ENCODE results near the gene PARVB.

The PARVB gene

GRCh38 chr22:44063462-44064371 lies 39.6 kb downstream of the PARVB start:
- DNase-seq: no peak

DNA sequence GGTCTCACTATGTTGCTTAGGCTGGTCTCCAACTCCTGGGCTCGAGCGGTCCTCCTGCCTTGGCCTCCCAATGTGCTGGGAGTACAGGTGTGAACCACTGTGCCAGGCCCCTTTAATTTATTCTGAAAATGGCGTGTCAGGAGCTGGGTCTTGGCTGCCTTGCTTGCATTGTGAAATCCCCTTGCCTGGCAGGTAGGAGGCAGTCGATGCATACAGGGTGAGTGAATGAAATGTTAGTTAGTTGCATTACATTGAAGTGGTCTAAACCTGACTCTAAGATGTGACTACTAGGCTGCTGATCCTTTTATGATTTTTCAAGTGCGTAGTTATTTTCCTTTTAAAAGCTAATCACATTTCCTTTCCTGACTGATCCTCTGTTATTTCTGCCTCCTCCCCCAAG lies 42.9 kb downstream of the PARVB start:
- no peak for DNase-seq

DNA sequence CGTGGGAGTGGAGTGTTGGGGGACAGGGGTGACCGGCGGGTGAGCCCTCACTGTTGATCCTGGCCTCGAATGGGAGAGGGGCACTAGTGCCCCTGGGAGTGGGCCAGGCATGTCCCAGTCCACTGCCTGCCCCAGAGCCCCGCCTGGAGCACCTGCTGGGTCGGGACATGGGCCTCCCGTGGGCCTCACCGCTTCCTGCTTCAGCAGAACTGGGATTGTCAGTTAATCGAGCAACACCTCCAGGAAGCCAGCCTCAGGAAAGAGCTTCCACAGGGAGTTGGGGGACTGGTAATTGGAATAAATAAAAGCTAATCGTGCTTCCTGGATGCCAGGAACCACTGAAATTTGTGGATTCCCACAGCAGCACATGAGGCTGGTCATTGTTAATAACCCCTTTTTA lies 43.8 kb downstream of the PARVB start:
- DNase-seq: no peak

DNA sequence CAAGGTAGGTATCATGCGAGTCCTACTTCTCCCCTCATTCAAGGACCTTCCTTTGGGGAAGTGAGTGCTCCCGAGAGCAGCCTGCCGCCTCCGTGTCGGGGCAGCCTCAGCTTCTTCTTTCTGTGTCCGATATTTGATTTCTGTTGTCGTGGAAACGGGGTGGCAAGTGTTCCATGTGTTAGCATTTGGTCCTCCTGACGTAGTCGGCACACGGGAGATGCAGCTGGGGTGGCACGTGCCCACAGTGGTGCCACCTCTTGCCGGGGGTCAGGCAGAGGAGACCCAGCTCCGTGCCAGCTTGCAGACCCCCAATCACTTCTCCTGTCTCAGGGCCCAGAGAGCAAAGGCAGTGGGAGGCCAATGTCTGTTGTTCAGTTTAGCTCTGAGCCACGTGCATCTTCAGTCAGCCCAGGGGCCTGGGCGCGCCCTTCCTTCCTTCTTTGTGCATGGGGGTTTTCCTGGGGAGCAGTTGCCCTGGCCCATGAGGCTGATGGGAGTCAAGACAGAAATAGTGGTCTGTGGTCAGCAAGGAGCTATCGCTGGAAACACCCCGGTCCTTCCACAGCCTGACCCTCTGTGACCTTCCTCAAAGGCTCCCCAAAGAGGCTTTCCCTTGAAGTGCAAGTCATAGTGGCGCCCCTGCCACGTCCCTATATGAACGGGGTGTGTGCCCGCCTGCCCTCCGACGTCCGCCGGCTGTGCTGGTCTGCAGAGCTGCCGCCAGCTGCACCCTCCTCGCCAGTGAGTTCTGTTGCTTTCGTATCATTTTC lies 44.5 kb downstream of the PARVB start:
- no peak for DNase-seq

DNA sequence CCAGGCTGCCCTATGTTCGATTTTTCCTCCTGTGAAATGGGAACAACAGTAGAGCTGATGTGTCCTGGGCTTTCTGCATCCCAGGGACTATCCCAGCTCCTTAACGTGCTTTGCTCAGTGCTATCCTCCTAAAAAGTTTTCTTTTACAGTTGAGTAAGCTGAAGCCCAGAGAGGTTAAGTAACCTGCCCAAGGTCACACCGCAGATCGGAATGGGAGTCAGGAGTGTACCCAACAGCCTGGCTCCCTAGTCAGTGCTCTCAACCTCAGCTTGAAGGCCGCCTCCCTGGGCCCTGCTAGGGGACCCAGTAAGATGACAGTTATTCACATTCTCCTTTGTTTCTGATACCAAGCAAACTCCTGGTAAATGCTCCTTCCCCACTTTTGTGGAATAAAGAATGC lies 45.9 kb downstream of the PARVB start:
- DNase-seq: no peak

- no peak for DNase-seq
These were observed 47.8 kb downstream of the PARVB start for GRCh38 chr22:44071781-44072326.

GRCh38 chr22:44074337-44074984 lies 50.4 kb downstream of the PARVB start:
- peak; percentile 49 for DNase-seq

- no peak for DNase-seq
These were observed 50.9 kb downstream of the PARVB start for GRCh38 chr22:44075022-44075421.

DNA sequence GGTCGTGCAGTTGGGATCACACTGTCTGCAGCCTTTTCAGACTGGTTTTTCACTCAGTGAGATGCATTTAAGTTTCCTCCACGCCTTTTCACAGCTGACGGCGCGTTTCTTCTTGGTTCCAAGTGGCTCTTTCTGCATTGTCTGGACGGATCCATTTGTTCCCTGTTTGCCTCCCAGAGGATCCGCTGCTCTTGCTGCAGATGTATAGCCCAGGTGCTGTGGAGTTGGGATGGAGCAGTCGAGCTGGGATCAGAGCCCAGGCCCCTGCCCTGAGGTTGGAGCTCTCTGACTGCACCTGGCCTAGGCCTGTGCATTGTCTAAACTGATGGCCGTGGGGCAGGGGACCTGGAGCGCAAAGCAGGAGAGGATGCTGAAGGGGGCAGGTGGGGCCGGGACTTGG lies 51.6 kb downstream of the PARVB start:
- no peak for DNase-seq

DNA sequence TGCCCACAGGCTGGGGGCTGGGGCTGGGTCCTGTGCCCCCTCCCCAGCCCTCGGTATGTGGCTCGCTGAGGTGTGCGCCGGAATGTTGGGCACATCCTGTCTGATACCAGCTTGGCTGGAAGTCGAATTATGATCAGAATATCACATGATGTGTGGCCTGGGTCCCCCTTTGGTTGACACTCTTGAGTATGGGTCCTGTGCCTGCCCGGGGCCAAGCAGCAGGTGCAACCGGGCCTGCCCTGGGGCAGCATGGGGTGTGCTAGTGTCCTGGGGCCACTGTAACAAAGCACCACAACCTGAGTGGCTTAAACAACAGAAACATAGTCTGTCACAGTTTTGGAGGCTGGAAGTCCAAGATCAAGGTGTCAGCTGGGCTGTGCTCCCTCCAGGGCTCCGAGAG lies 52.7 kb downstream of the PARVB start:
- no peak for DNase-seq

GRCh38 chr22:44080936-44081861 lies 57.1 kb downstream of the PARVB start:
- peak; percentile 94 for DNase-seq

DNA sequence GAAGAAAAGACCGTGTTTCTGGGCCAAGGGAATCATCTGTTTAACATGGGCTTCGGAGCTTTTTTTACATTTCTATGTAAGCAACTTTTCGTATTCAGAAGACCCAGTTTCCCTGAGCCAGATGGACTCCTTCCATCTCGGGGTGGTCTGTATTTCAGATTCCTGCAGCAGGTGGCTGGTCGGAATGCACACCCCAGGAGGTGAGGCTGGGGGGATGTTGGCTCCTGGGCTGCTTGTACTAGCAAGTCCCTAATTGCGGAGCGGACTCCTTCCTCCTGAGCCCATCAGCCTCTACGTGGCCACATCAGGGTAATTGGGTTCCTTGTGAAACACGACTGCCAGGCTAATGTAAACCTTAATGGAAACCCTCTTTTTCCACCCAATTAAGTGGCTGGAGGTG lies 58.7 kb downstream of the PARVB start:
- no peak for DNase-seq

DNA sequence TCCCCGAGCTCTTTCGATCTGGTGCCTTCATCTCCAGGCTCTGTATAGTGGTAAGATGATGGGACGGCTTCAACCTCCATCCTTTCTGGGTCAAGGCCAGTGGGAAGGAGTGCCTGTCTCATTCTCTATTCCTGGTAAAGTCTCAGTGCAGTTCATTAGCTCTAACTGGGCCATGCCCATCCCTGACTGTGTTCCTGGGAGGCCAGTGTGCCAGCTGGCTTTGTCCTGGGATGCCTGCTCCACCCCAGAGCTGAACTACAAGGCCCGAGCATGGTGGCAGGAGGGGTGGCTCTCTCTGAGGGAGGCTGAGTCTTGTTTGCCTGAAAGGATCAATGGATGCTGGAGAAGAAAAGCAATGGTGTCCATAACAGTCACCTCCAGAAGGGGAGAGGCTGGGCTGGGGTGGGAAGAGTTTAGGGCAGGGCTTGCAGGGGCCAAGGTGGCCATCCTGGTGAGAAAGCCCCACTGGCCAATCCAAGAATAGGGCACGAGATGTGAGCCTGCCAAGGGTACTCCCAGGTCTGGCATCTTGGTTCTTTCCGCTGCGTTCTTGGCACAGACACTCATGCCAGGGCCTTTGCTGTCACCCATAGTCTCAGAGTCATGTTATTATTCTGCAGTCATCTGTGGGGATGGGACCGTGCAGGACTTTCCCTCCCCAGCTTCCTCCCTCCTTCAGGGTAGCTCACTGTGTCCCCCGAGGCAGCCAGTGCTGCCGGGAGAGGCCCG lies 60.1 kb downstream of the PARVB start:
- no peak for DNase-seq

- DNase-seq: no peak
These were observed 61.7 kb downstream of the PARVB start for GRCh38 chr22:44085743-44086270.

DNA sequence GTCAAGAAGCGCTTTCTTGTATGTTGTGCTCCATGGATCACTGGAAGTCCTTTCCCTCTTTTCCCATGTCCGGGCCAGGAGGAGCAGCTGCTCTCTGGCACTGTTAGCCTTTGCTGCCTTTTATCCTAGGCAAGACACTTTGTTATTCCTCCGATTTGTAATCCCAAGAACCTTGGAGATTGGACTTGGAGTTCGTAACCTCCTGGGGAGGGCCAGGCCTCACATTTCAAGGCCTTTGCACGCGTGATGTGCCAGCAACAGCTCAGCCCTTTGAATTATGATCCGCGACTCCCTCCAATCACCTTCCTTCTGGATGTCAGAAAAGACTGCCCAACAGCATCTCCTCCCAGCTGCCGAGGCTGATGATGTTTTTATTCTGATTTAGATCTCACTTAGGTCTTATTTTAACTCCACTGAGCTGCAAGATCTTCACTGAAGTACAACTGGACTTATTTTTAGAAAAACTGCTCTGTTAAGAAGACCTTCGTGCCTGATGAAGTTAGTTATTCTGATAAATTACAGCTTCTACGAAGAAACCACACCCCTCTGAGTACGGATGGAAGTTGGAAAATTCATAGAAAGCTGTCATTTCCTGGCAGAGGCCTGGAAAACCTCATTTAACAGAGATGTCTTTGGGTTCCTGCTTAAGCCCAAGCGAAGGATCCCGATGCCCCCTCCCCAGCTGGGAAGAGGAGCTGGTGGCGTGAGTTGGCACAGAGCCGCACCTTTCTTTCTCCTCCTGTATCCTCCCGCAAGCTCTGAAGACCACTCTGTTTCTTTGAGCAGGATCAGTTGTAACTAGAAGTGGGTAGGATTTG lies 62.4 kb downstream of the PARVB start:
- DNase-seq: no peak

GRCh38 chr22:44087089-44087430 lies 63.0 kb downstream of the PARVB start:
- no peak for DNase-seq

- DNase-seq: no peak
These were observed 65.0 kb downstream of the PARVB start for GRCh38 chr22:44088976-44089570.

DNA sequence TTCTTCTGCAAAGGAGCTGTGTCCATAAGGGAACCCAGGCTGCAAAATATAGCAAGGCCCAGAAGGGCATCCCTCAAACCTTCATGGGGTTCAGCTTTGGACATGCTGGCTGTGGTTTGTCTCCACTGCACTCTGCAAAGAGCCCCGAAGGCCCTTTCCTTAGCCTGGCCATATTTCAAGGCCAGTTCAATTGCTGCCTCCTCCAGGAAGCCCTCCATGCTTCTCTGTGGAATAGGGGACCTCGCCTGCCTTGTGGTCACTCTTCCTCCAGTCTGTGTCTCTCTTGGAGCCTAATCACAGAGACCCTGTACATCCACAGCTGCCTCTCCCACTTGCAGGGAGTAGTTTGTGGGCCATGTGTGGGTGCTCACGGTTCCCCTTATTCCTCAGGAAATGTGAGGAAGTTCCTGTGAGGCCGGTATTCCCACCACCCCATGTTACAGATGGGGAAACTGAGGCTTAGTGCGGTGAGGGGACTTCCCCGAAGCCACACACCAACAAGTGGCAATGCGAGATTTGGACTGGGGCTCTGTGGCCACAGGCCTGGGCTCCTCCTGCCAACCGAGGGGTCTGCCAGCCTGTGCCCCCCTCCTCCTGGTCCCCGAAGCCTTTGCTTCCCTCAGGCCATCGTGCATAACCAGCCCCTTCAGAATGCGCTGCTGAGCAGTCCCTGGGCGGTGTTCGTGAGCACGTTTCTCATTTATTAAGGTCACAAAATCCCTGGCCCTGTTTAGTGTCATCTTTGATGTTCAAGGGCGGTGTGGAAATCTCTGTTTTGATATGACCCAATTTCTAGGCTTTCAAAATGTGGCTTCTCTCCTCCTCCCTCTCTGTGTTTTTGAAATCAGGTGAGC lies 65.8 kb downstream of the PARVB start:
- no peak for DNase-seq

GRCh38 chr22:44090571-44090905 lies 66.4 kb downstream of the PARVB start:
- no peak for DNase-seq

Measured in retina (tissue), 1 donor.